ENCODE measurements around the gene PARVA. TPM values are rescaled to one million over a fixed set of nuclear protein-coding genes. Genes with fewer than 3 reads are reported as not detected.

PARVA gene
- total and polyA plus RNA-seq, 2 of the 4 experiments (the other 2 are of a cell fraction): 65.2 to 80.2 TPM

GRCh38 chr11:12446863-12447262 lies 69.5 kb downstream of the PARVA start:
- no peak overlapping the region for H3K4me3 ChIP-seq (ENCODE audit: insufficient read depth, low read depth, low read length)
- peaks cover 14% of the 10 kb centered on the region for H3K4me1 ChIP-seq (ENCODE audit: control insufficient read depth, insufficient read depth, low read length)
- no peak overlapping the region for H2AFZ ChIP-seq (replicated peaks; ENCODE audit: low read length, poor library complexity)
- H2BK5ac ChIP-seq (ENCODE audit: low read depth, low read length, poor library complexity, severe bottlenecking): no peak overlapping the region
- H3K27me3 ChIP-seq (ENCODE audit: control insufficient read depth, insufficient read depth, low read length): no peaks in the 10 kb centered on the region
- H3K36me3 ChIP-seq (ENCODE audit: control insufficient read depth, insufficient read depth, low read length): peaks cover 11% of the 10 kb centered on the region
- TF ChIP-seq RCOR1 (IDR thresholded peaks at IDR 0.05; ENCODE audit: insufficient replicate concordance, low read length) (no peak), RFX5 (IDR thresholded peaks at IDR 0.05; ENCODE audit: low read depth, low read length) (no peak), USF2 (IDR thresholded peaks at IDR 0.05; ENCODE audit: low read depth, low read length) (no peak), RAD21 (IDR thresholded peaks at IDR 0.05; ENCODE audit: low read length) (no peak), SMC3 (IDR thresholded peaks at IDR 0.05; ENCODE audit: low read depth, low read length) (no peak), FOS (IDR thresholded peaks at IDR 0.05; ENCODE audit: low read depth, low read length) (no peak), CEBPB (IDR thresholded peaks at IDR 0.05; ENCODE audit: low read depth, low read length) (no peak), MXI1 (IDR thresholded peaks at IDR 0.05; ENCODE audit: borderline replicate concordance, low read depth, low read length) (no peak), BHLHE40 (IDR thresholded peaks at IDR 0.05; ENCODE audit: low read depth, low read length) (no peak), CHD1 (IDR thresholded peaks at IDR 0.05; ENCODE audit: low read depth, low read length) (no peak), ELK1 (IDR thresholded peaks at IDR 0.05; ENCODE audit: borderline replicate concordance, low read depth, low read length) (no peak), POLR2A (IDR thresholded peaks at IDR 0.05; ENCODE audit: low read depth, low read length) (no peak), MAZ (IDR thresholded peaks at IDR 0.05; ENCODE audit: borderline replicate concordance, low read depth, low read length) (no peak), MAFK (IDR thresholded peaks at IDR 0.05; ENCODE audit: low read depth, low read length) (no peak), NFE2L2 (IDR thresholded peaks at IDR 0.05; ENCODE audit: low read depth, low read length) (no peak)
- TF ChIP-seq, protein P1, sequence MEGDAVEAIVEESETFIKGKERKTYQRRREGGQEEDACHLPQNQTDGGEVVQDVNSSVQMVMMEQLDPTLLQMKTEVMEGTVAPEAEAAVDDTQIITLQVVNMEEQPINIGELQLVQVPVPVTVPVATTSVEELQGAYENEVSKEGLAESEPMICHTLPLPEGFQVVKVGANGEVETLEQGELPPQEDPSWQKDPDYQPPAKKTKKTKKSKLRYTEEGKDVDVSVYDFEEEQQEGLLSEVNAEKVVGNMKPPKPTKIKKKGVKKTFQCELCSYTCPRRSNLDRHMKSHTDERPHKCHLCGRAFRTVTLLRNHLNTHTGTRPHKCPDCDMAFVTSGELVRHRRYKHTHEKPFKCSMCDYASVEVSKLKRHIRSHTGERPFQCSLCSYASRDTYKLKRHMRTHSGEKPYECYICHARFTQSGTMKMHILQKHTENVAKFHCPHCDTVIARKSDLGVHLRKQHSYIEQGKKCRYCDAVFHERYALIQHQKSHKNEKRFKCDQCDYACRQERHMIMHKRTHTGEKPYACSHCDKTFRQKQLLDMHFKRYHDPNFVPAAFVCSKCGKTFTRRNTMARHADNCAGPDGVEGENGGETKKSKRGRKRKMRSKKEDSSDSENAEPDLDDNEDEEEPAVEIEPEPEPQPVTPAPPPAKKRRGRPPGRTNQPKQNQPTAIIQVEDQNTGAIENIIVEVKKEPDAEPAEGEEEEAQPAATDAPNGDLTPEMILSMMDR (conservative IDR thresholded peaks at IDR 0.05; ENCODE audit: low read depth, low read length): no peak
- H2AK9ac ChIP-seq (replicated peaks; ENCODE audit: low read depth, low read length, poor library complexity): no peak overlapping the region
- intact Hi-C loops (cut with micrococcal nuclease) (no loop called here), in situ Hi-C loops (cut with MboI; ENCODE audit: low sequenced_read_pairs) (no loop called here), dilution Hi-C loops (cut with HindIII; ENCODE audit: low sequenced_read_pairs, unreplicated experiment) (no loop called here)
- no peak overlapping the region for H4K91ac ChIP-seq (ENCODE audit: insufficient read depth, low read depth, low read length)
- no peak overlapping the region for H2BK20ac ChIP-seq (ENCODE audit: low read depth, low read length)
- H3K56ac ChIP-seq (ENCODE audit: extremely low read depth, insufficient read depth, low read length): no peak overlapping the region
- H3K23ac ChIP-seq (ENCODE audit: low read depth, low read length): no peak overlapping the region
- no peak overlapping the region for H3K4me2 ChIP-seq (ENCODE audit: low read depth, low read length)
- no peaks in the 10 kb centered on the region for H3K9me3 ChIP-seq (ENCODE audit: control insufficient read depth, insufficient read depth, low read length)
- no peak overlapping the region for H3K4ac ChIP-seq (ENCODE audit: low read depth, low read length)
- H3K18ac ChIP-seq (ENCODE audit: low read depth, low read length): no peak overlapping the region
- no peak for DNase-seq
- peaks cover 35% of the 10 kb centered on the region for H3K9me1 ChIP-seq (ENCODE audit: insufficient read depth, low read length)
- ATAC-seq (ENCODE audit: low read depth): no peak
- peaks cover 61% of the 10 kb centered on the region for H4K20me1 ChIP-seq (ENCODE audit: insufficient read depth, low read length)
- H3K9ac ChIP-seq (ENCODE audit: low read depth, low read length): no peak overlapping the region
- peaks cover 56 to 81% of the 10 kb centered on the region in 2 experiments for H3K79me1 ChIP-seq (ENCODE audit: low read depth in 1 of 2, low read length in 2 of 2)
- no peak overlapping the region for H3K14ac ChIP-seq (replicated peaks; ENCODE audit: low read depth, low read length)
- H3K27ac ChIP-seq (ENCODE audit: insufficient read depth, low read length): no peak overlapping the region
- no TSS peak for BruUV-seq (replicated peaks)
- H4K8ac ChIP-seq (ENCODE audit: low read depth in 2 of 2, low read length in 2 of 2): no peak overlapping the region
- H4K5ac ChIP-seq (ENCODE audit: low read depth, low read length): no peak overlapping the region
- H2BK120ac ChIP-seq (ENCODE audit: low read depth, low read length): no peak overlapping the region
- H2AK5ac ChIP-seq (ENCODE audit: low read depth, low read length): no peak overlapping the region
- ChIA-PET CTCF (no interaction called here), POLR2A (ENCODE audit: unreplicated experiment) (no interaction called here)
- H2BK15ac ChIP-seq (ENCODE audit: low read depth, low read length): no peak overlapping the region
